ENCODE data around the gene MMP15.

MMP15 gene

DNA sequence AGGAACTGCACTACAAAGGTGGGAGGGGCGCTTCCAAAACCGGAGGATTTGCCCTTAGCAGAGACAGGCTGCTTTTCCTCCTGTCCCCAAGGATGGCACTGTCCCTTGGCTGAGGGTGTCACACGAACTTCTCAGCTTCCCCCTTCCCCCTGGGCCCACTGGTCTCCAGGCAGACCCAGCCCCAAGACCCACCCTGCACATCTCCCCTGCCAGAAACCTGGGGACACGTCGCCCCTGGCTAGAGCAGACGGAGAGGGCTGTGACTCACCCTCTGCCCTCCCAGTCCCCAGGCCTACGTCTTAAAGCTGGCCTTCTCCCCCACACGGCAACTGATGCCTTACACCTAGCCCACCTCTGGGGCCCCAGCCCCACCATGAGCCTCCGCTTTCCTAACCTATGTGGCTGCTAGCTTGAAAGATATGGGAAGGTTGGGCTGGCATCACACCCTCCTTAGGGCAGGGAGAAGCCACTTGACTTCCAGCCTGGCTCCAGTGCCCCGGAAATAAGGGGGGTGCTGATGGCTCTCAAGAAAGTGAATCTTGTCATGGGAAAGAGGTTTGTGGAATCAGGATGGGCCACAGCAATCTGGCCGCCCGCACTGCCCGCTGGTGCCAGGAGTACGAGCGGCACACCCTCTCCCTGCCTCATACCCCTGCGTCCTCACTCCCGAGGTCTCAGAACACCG lies 29.7 kb upstream of the MMP15 start:
- POLR2A ChIA-PET = interaction anchor here (1.2 kb wide), 1 partner anchor 76 kb away, joined by 3 read pairs; no protein-coding TSS in a partner anchor
- no peak for DNase-seq (ENCODE audit: extremely low spot score)
- CTCF ChIA-PET = interaction anchor here (1.1 kb wide), 1 partner anchor 126 kb away, joined by 3 read pairs; no protein-coding TSS in a partner anchor
- TF ChIP-seq TARDBP (IDR thresholded peaks at IDR 0.05) (no peak), FOXK2 (IDR thresholded peaks at IDR 0.05) (no peak), FOXM1 (IDR thresholded peaks at IDR 0.05; ENCODE audit: borderline replicate concordance) (no peak), SP1 (IDR thresholded peaks at IDR 0.05) (no peak), NFRKB (IDR thresholded peaks at IDR 0.05) (no peak), HDGF (IDR thresholded peaks at IDR 0.05; ENCODE audit: borderline replicate concordance) (no peak), CTBP1 (IDR thresholded peaks at IDR 0.05; ENCODE audit: borderline replicate concordance) (no peak), PKNOX1 (IDR thresholded peaks at IDR 0.05) (no peak), FOXA1 (IDR thresholded peaks at IDR 0.05) (no peak), ELF4 (IDR thresholded peaks at IDR 0.05) (no peak), LEF1 (IDR thresholded peaks at IDR 0.05; ENCODE audit: borderline replicate concordance) (no peak), SUZ12 (IDR thresholded peaks at IDR 0.05) (no peak), L3MBTL2 (conservative IDR thresholded peaks at IDR 0.05) (no peak), ZNF384 (IDR thresholded peaks at IDR 0.05) (no peak), ARNT (IDR thresholded peaks at IDR 0.05) (no peak), BHLHE40 (IDR thresholded peaks at IDR 0.05; ENCODE audit: borderline replicate concordance) (no peak)

DNA sequence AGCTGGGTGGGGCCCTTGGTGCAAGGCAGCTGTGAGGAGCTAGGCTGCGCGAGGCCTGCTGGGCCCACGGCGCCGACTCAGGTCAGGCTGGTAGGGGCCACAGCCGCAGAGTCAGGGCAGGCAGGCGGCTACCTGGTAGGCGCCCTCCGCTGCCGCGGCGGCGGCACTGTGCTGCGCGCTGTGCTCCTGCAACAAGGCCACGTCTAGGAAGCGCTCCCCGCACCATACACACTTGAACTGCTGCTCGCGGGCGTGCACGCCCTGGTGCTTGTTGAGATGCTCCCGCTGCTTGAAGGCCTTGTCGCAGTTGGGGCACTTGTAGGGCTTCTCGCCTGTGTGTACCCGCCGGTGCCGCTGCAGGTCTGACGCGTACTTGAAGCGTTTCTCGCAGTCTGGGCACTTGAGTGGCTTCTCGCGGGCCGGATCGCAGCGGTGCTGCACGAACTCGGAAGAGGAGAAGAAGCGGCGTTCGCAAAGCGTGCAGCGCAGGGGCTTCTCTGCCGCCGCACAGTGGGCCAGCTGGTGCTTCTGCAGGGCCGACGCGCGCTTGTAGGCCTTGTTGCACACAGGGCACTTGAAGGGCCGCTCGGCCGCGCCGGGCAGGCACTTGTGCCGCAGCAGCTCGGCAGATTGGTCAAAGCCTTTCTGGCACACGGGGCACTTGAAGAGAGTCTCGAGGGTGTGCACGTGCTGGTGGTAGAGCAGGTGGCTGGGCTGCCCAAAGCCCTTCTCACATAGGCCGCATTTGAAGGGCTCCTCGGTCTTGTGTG lies 29.0 kb upstream of the MMP15 start:
- CTCF ChIA-PET = interaction anchor here (1.1 kb wide), 1 partner anchor 125 kb away, joined by 3 read pairs; no protein-coding TSS in a partner anchor
- TF ChIP-seq LEF1 (IDR thresholded peaks at IDR 0.05; ENCODE audit: borderline replicate concordance) (no peak), FOXK2 (IDR thresholded peaks at IDR 0.05) (no peak), SP1 (IDR thresholded peaks at IDR 0.05) (no peak), L3MBTL2 (conservative IDR thresholded peaks at IDR 0.05) (no peak), TARDBP (IDR thresholded peaks at IDR 0.05) (no peak), ZNF384 (IDR thresholded peaks at IDR 0.05) (no peak), ARNT (IDR thresholded peaks at IDR 0.05) (no peak), PKNOX1 (IDR thresholded peaks at IDR 0.05) (no peak), ELF4 (IDR thresholded peaks at IDR 0.05) (no peak), SUZ12 (IDR thresholded peaks at IDR 0.05) (no peak), BHLHE40 (IDR thresholded peaks at IDR 0.05; ENCODE audit: borderline replicate concordance) (no peak), NFRKB (IDR thresholded peaks at IDR 0.05) (no peak), CTBP1 (IDR thresholded peaks at IDR 0.05; ENCODE audit: borderline replicate concordance) (no peak), HDGF (IDR thresholded peaks at IDR 0.05; ENCODE audit: borderline replicate concordance) (no peak), FOXA1 (IDR thresholded peaks at IDR 0.05) (no peak), FOXM1 (IDR thresholded peaks at IDR 0.05; ENCODE audit: borderline replicate concordance) (no peak)
- POLR2A ChIA-PET = interaction anchor here (1.2 kb wide), 1 partner anchor 76 kb away, joined by 3 read pairs; no protein-coding TSS in a partner anchor
- no peak for DNase-seq (ENCODE audit: extremely low spot score)

GRCh38 chr16:57997176-57997527 lies 28.4 kb upstream of the MMP15 start:
- TF ChIP-seq L3MBTL2 (conservative IDR thresholded peaks at IDR 0.05) = no peak
- TF ChIP-seq HDGF (IDR thresholded peaks at IDR 0.05; ENCODE audit: borderline replicate concordance) = no peak
- TF ChIP-seq SUZ12 (IDR thresholded peaks at IDR 0.05) = no peak
- no peak for TF ChIP-seq CTBP1 (IDR thresholded peaks at IDR 0.05; ENCODE audit: borderline replicate concordance)
- TF ChIP-seq SP1 (IDR thresholded peaks at IDR 0.05) = no peak
- TF ChIP-seq FOXK2 (IDR thresholded peaks at IDR 0.05) = no peak
- TF ChIP-seq ELF4 (IDR thresholded peaks at IDR 0.05) = no peak
- no peak for TF ChIP-seq TARDBP (IDR thresholded peaks at IDR 0.05)
- TF ChIP-seq FOXM1 (IDR thresholded peaks at IDR 0.05; ENCODE audit: borderline replicate concordance) = no peak
- TF ChIP-seq NFRKB (IDR thresholded peaks at IDR 0.05) = no peak
- no peak for TF ChIP-seq PKNOX1 (IDR thresholded peaks at IDR 0.05)
- TF ChIP-seq LEF1 (IDR thresholded peaks at IDR 0.05; ENCODE audit: borderline replicate concordance) = no peak
- TF ChIP-seq FOXA1 (IDR thresholded peaks at IDR 0.05) = no peak
- no peak for TF ChIP-seq ARNT (IDR thresholded peaks at IDR 0.05)
- TF ChIP-seq ZNF384 (IDR thresholded peaks at IDR 0.05) = no peak
- no peak for TF ChIP-seq BHLHE40 (IDR thresholded peaks at IDR 0.05; ENCODE audit: borderline replicate concordance)
- POLR2A ChIA-PET = interaction anchor here (1.2 kb wide), 1 partner anchor 77 kb away, joined by 3 read pairs; no protein-coding TSS in a partner anchor
- DNase-seq (ENCODE audit: extremely low spot score) = no peak
- CTCF ChIA-PET = interaction anchor here (0.6 to 1.1 kb wide), 2 partner anchors 125 to 252 kb away, joined by 3 to 5 read pairs; no protein-coding TSS in a partner anchor

- ChIA-PET CTCF (interaction anchor here (0.6 to 0.9 kb wide), 2 partner anchors 99 to 253 kb away, joined by 3 to 5 read pairs; no protein-coding TSS in a partner anchor), POLR2A (no interaction called here)
- no peak for TF ChIP-seq PKNOX1 (IDR thresholded peaks at IDR 0.05)
- no peak for TF ChIP-seq ARNT (IDR thresholded peaks at IDR 0.05)
- no peak for TF ChIP-seq SUZ12 (IDR thresholded peaks at IDR 0.05)
- no peak for TF ChIP-seq FOXK2 (IDR thresholded peaks at IDR 0.05)
- TF ChIP-seq FOXA1 (IDR thresholded peaks at IDR 0.05) = no peak
- TF ChIP-seq LEF1 (IDR thresholded peaks at IDR 0.05; ENCODE audit: borderline replicate concordance) = no peak
- no peak for TF ChIP-seq CTBP1 (IDR thresholded peaks at IDR 0.05; ENCODE audit: borderline replicate concordance)
- TF ChIP-seq SP1 (IDR thresholded peaks at IDR 0.05) = no peak
- TF ChIP-seq ELF4 (IDR thresholded peaks at IDR 0.05) = no peak
- no peak for TF ChIP-seq ZNF384 (IDR thresholded peaks at IDR 0.05)
- no peak for TF ChIP-seq L3MBTL2 (conservative IDR thresholded peaks at IDR 0.05)
- TF ChIP-seq BHLHE40 (IDR thresholded peaks at IDR 0.05; ENCODE audit: borderline replicate concordance) = no peak
- no peak for TF ChIP-seq TARDBP (IDR thresholded peaks at IDR 0.05)
- TF ChIP-seq FOXM1 (IDR thresholded peaks at IDR 0.05; ENCODE audit: borderline replicate concordance) = no peak
- TF ChIP-seq HDGF (IDR thresholded peaks at IDR 0.05; ENCODE audit: borderline replicate concordance) = no peak
- TF ChIP-seq NFRKB (IDR thresholded peaks at IDR 0.05) = no peak
- DNase-seq (ENCODE audit: extremely low spot score) = no peak
Observed at GRCh38 chr16:57997528-57998265, 27.9 kb upstream of the MMP15 start.
